ENCODE results near the gene PDIA5. TPM values are rescaled to one million over a fixed set of nuclear protein-coding genes. Genes with fewer than 3 reads are reported as not detected.

PDIA5 gene
- total and polyA plus RNA-seq, 2 donors (not counting 1 experiment from before 2014, with no cell fraction given), result 2.6 to 3.8 TPM

DNA sequence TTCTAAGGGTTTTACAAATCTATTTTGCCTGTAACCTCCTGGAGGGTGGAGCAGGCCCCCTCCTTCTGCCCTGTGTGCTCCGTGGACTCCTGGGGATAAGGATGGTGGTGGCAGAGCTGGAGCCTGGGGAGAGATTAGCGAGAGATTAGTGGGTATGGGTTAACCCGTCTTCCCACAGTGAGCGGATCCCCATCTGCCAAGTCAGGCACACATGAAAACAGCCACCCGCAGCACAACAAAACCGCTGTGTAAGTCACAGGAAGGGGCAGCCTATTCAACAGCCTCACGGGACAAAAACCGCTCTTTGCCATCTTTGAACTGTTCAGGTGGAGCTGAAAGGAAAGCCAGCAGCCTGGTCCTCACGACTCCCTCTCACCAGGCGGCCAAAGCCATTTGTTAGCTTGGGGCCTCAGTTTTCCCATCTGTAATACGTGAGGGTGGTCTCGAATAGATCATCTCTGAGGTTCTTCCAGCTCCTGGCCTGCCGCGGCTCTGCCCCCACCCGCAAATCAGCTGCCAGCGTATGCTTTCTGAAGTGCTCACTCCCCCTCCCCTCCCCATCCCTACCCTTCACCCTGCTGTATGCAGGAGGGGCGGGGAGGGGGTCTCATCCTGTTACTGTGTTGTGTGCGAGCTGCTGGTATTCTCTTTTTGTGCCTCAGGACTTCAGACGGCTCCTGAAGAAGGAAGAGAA is 43.6 kb downstream of the PDIA5 start:
- 39% methylated on average over 10 of the region's 19 CpGs for WGBS (ENCODE audit: insufficient coverage)
- Mint-ChIP-seq H3K9me3 (ENCODE audit: insufficient read depth) (no peaks in the 10 kb centered on the region), H3K27me3 (no peaks in the 10 kb centered on the region), H3K4me3 (peak overlapping the region; percentile 18), H3K27ac (peak overlapping the region; percentile 44), H3K4me1 (peaks cover 51% of the 10 kb centered on the region)
- no peaks in the 10 kb centered on the region for H3K79me2 ChIP-seq (ENCODE audit: control insufficient read depth, insufficient read depth, low read length)
- CTCF ChIA-PET, result interaction anchor here (0.7 to 1.7 kb wide), 2 partner anchors 43 to 82 kb away, joined by 3 to 5 read pairs; no protein-coding TSS in a partner anchor
- H3K4me1 ChIP-seq (ENCODE audit: control insufficient read depth in 2 of 2, insufficient read depth in 2 of 2, low read length in 2 of 2), result peaks cover 52 to 55% of the 10 kb centered on the region in 2 donors
- no peak overlapping the region for H3K4me3 ChIP-seq (ENCODE audit: control extremely low read depth in 1 of 5, extremely low read depth in 1 of 5, insufficient read depth in 1 of 5, low read depth in 2 of 5, low read length in 4 of 5)
- peak overlapping the region; percentile 27 for H2AFZ ChIP-seq (ENCODE audit: insufficient read depth, low read depth, low read length, poor library complexity, severe bottlenecking)
- POLR2A ChIA-PET, result no interaction called here
- intact Hi-C loops (cut with micrococcal nuclease), result no loop called here
- H3K9me3 ChIP-seq (ENCODE audit: control extremely low read depth in 1 of 3, control insufficient read depth in 2 of 3, insufficient read depth in 1 of 3, low read length in 2 of 3), result no peaks in the 10 kb centered on the region
- peak overlapping the region; percentile 60 for H3K4me2 ChIP-seq (replicated peaks; ENCODE audit: low read depth, low read length, poor library complexity, severe bottlenecking)
- no peaks in the 10 kb centered on the region for H4K20me1 ChIP-seq (ENCODE audit: control insufficient read depth, insufficient read depth, low read length, poor library complexity, severe bottlenecking)
- TF ChIP-seq EZH2 (IDR thresholded peaks at IDR 0.05; ENCODE audit: borderline replicate concordance, insufficient read depth, low read depth, low read length, poor library complexity, severe bottlenecking), result no peak
- TF ChIP-seq, protein P1, sequence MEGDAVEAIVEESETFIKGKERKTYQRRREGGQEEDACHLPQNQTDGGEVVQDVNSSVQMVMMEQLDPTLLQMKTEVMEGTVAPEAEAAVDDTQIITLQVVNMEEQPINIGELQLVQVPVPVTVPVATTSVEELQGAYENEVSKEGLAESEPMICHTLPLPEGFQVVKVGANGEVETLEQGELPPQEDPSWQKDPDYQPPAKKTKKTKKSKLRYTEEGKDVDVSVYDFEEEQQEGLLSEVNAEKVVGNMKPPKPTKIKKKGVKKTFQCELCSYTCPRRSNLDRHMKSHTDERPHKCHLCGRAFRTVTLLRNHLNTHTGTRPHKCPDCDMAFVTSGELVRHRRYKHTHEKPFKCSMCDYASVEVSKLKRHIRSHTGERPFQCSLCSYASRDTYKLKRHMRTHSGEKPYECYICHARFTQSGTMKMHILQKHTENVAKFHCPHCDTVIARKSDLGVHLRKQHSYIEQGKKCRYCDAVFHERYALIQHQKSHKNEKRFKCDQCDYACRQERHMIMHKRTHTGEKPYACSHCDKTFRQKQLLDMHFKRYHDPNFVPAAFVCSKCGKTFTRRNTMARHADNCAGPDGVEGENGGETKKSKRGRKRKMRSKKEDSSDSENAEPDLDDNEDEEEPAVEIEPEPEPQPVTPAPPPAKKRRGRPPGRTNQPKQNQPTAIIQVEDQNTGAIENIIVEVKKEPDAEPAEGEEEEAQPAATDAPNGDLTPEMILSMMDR (IDR thresholded peaks at IDR 0.05), result no peak
- no peaks in the 10 kb centered on the region for H3K27me3 ChIP-seq (replicated peaks in 1 of 4; ENCODE audit: control extremely low read depth in 1 of 4, control insufficient read depth in 3 of 4, insufficient read depth in 4 of 4, low read length in 3 of 4)
- no peak overlapping the region for H3K27ac ChIP-seq (ENCODE audit: low read length in 2 of 2)
- DNase-seq (peak; percentile 24), ATAC-seq (ENCODE audit: low read depth) (no peak)
- H3K9ac ChIP-seq (ENCODE audit: low read length), result no peak overlapping the region
- no peaks in the 10 kb centered on the region for H3K36me3 ChIP-seq (replicated peaks in 1 of 2; ENCODE audit: control extremely low read depth in 1 of 2, control insufficient read depth in 1 of 2, extremely low read depth in 1 of 2, insufficient read depth in 2 of 2, low read length in 1 of 2)

DNA sequence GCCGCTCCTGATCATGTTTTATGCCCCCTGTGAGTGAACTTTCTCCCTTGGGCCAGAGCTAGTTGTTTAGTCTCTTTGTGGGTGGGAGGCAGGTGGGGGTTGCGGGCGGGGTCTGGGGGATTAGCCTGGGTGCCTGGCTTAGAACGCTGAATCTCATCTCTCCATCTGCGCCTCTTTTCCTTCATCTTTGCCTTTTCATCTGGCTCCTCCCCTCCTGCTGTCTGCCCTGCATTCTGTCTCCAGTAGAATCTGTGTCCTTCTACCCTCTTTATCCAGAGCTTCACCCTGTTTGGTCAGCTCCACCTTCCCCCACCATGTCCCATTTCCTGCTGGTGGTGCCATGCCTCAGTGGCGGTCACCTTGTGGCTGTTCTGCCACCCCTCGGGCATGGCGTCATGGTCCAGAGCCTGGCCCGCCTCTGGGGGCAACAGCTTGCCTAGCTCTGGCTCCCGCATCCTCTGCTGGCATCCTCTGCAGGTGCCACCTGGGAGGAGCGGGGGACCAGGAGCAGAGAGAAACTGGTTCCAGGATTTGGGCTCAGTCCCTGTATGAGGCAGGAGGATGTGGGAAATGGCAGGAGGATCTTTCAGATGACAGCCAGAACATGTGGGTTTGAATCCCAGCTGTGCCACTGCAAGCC is 44.3 kb downstream of the PDIA5 start:
- ATAC-seq (ENCODE audit: low read depth) (peak; percentile 33), DNase-seq (no peak)
- H3K79me2 ChIP-seq (ENCODE audit: control insufficient read depth, insufficient read depth, low read length), result no peaks in the 10 kb centered on the region
- CTCF ChIA-PET, result interaction anchor here (1.0 to 1.7 kb wide), 2 partner anchors 83 to 413 kb away, joined by 3 to 5 read pairs; no protein-coding TSS in a partner anchor
- no peaks in the 10 kb centered on the region for H3K36me3 ChIP-seq (replicated peaks in 1 of 2; ENCODE audit: control extremely low read depth in 1 of 2, control insufficient read depth in 1 of 2, extremely low read depth in 1 of 2, insufficient read depth in 2 of 2, low read length in 1 of 2)
- no peaks in the 10 kb centered on the region for H3K27me3 Mint-ChIP-seq
- H3K27me3 ChIP-seq (replicated peaks in 1 of 4; ENCODE audit: control extremely low read depth in 1 of 4, control insufficient read depth in 3 of 4, insufficient read depth in 4 of 4, low read length in 3 of 4), result no peaks in the 10 kb centered on the region
- no peak overlapping the region for H3K27ac ChIP-seq (ENCODE audit: low read length in 2 of 2)
- intact Hi-C loops (cut with micrococcal nuclease), result no loop called here
- peak overlapping the region; percentile 51 for H3K27ac Mint-ChIP-seq
- TF ChIP-seq, protein P1 (IDR thresholded peaks at IDR 0.05), result no peak
- TF ChIP-seq EZH2 (IDR thresholded peaks at IDR 0.05; ENCODE audit: borderline replicate concordance, insufficient read depth, low read depth, low read length, poor library complexity, severe bottlenecking), result no peak
- POLR2A ChIA-PET, result no interaction called here
- H3K9me3 ChIP-seq (ENCODE audit: control extremely low read depth in 1 of 3, control insufficient read depth in 2 of 3, insufficient read depth in 1 of 3, low read length in 2 of 3), result no peaks in the 10 kb centered on the region
- peak overlapping the region in 1 of 5 experiments; percentile 13 for H3K4me3 ChIP-seq (ENCODE audit: control extremely low read depth in 1 of 5, extremely low read depth in 1 of 5, insufficient read depth in 1 of 5, low read depth in 2 of 5, low read length in 4 of 5)
- H3K4me1 Mint-ChIP-seq, result peaks cover 45% of the 10 kb centered on the region
- H3K4me2 ChIP-seq (replicated peaks; ENCODE audit: low read depth, low read length, poor library complexity, severe bottlenecking), result peak overlapping the region; percentile 60
- peak overlapping the region; percentile 18 for H3K4me3 Mint-ChIP-seq
- 20% methylated on average over 8 of the region's 11 CpGs for WGBS (ENCODE audit: insufficient coverage)
- peaks cover 46 to 48% of the 10 kb centered on the region in 2 donors for H3K4me1 ChIP-seq (ENCODE audit: control insufficient read depth in 2 of 2, insufficient read depth in 2 of 2, low read length in 2 of 2)
- H3K9ac ChIP-seq (ENCODE audit: low read length), result no peak overlapping the region
- no peaks in the 10 kb centered on the region for H4K20me1 ChIP-seq (ENCODE audit: control insufficient read depth, insufficient read depth, low read length, poor library complexity, severe bottlenecking)
- H3K9me3 Mint-ChIP-seq (ENCODE audit: insufficient read depth), result no peaks in the 10 kb centered on the region
- H2AFZ ChIP-seq (ENCODE audit: insufficient read depth, low read depth, low read length, poor library complexity, severe bottlenecking), result peak overlapping the region; percentile 27
